Mucosa of rectum (tissue), 2 donors: ENCODE results near the gene TNS3.
"Not testable (repeated sequence)": the region's sequence is repeated elsewhere in the genome, so short reads cannot be mapped to it uniquely, and the experiment has no call there.

Experiments used
- H3K27ac ChIP-seq, 2 donors: one replicate each; pipeline ENCODE4 v1.7.0; 2013; ENCODE audit warnings: inconsistent platforms in 2 of 2, low read depth in 2 of 2, low read length in 2 of 2
- H3K27me3 ChIP-seq, 2 donors: one replicate each; pipeline ENCODE4 v1.7.0; 2013; ENCODE audit warnings: low read length in 2 of 2; ENCODE audit not compliant: control insufficient read depth in 2 of 2, insufficient read depth in 2 of 2
- H3K36me3 ChIP-seq, 2 donors: one replicate each; pipeline ENCODE4 v1.7.0; 2013; ENCODE audit warnings: low read length in 2 of 2; ENCODE audit not compliant: control insufficient read depth in 2 of 2, insufficient read depth in 2 of 2
- H3K4me1 ChIP-seq, 2 donors: one replicate each; pipeline ENCODE4 v1.7.0; 2013; ENCODE audit warnings: low read length in 2 of 2, mild to moderate bottlenecking in 1 of 2; ENCODE audit not compliant: control insufficient read depth in 2 of 2, insufficient read depth in 2 of 2
- H3K4me3 ChIP-seq, 2 donors: one replicate each; pipeline ENCODE4 v1.7.0; 2013; ENCODE audit warnings: low read length in 2 of 2
- H3K9ac ChIP-seq, 2 donors: one replicate each; pipeline ENCODE4 v1.7.0; 2013; ENCODE audit warnings: low read length in 2 of 2, low read depth in 1 of 2, mild to moderate bottlenecking in 1 of 2
- H3K9me3 ChIP-seq, 2 donors: one replicate each; pipeline ENCODE4 v1.7.0; 2013; ENCODE audit warnings: low read length in 2 of 2; ENCODE audit not compliant: control insufficient read depth in 2 of 2
- donor health status: healthy.
- donor health status: Normal muscosa, but diverticular disease.

TNS3 gene

DNA sequence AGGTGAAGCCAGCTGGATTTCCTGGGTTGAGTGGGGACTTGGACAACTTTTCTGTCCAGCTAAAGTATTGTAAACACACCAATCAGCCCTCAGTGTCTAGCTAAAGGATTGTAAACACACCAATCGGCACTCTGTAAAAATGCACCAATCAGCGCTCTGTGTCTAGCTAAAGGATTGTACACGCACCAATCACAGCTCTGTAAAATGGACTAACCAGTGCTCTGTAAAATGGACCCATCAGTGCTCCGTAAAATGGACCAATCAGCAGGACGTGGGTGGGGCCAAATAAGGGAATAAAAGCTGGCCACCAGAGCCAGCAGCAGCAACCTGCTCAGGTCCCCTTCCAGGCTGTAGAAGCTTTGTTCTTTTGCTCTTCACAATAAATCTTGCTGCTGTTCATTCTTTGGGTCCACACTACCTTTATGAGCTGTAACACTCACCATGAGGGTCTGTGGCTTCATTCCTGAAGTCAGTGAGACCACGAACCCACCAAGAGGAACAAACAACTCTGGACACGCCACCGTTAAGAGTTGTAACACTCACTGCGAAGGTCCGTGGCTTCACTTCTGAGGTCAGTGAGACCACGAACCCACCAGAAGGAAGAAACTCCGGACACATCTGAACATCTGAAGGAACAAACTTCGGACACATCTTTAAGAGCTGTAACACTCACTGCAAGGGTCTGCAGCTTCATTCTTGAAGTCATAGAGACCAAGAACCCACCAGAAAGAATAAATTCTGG is 21.8 kb upstream of the TNS3 start:
- H3K9ac ChIP-seq, H3K27me3 ChIP-seq, H3K27ac ChIP-seq, H3K9me3 ChIP-seq, H3K36me3 ChIP-seq, H3K4me3 ChIP-seq: not testable (repeated sequence)
- H3K4me1 ChIP-seq: peaks cover 12 to 20% of the 10 kb centered on the region in 2 donors

DNA sequence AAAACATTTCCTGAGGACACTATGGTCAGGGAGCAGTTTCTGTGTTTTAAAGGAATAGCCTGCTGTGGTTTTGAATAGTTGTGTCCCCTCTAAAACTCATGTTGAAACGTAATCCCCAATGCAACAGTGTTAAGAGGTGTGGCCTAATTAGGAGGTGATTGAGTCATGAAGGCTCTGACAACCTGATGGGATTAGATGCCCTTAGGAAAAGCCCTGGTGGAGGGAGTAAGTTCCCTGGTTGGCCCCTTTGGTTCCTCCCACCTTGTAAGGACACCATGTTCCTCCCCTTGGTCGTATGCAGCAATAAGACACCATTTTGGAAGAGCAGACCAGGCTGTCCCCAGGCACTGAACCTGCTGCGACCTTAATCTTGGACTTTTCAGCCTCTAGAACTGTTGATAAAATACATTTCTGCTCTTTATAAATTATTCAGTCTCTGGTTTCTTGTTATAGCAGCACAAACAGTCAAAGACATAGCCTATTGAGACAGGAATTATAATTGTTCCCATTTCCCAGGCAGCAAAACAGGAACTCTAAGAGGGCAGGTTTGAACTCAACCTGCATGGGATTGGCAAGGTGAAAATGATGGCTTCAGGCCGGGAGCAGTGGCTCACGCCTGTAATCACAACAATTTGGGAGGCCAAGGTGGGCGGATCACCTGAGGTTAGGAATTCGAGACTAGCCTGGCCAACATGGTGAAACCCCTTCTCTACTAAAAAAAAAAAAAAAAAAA is 20.5 kb upstream of the TNS3 start:
- no peak overlapping the region for H3K9ac ChIP-seq
- H3K4me3 ChIP-seq: no peak overlapping the region
- H3K27me3 ChIP-seq: no peaks in the 10 kb centered on the region
- no peak overlapping the region for H3K27ac ChIP-seq
- peaks cover 12 to 20% of the 10 kb centered on the region in 2 donors for H3K4me1 ChIP-seq
- H3K9me3 ChIP-seq: peaks cover under 1 to 1% of the 10 kb centered on the region in 2 donors
- no peaks in the 10 kb centered on the region for H3K36me3 ChIP-seq

DNA sequence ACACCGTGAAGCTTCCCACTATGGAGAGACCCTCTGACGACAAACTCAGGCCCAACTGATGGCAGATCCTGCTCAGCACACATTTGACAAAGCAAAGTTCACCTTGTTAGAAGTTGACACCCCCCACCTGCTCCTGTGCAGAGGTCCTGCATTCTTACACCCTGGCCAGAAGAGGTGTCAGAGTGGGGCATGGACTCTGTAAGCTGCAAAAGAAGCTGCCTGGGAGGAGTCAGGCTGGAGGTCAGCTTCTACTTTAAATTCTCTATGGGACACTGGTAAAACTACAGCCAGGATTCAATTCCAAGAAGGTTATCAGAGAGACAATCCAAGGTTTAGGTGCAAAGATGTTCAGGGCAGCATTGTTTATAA is 20.0 kb upstream of the TNS3 start:
- Histone ChIP-seq H3K27ac (no peak overlapping the region), H3K9ac (no peak overlapping the region), H3K4me1 (peaks cover 12 to 20% of the 10 kb centered on the region in 2 donors), H3K4me3 (no peak overlapping the region), H3K9me3 (peaks cover 2 to 5% of the 10 kb centered on the region in 2 donors), H3K27me3 (no peaks in the 10 kb centered on the region), H3K36me3 (no peaks in the 10 kb centered on the region)

DNA sequence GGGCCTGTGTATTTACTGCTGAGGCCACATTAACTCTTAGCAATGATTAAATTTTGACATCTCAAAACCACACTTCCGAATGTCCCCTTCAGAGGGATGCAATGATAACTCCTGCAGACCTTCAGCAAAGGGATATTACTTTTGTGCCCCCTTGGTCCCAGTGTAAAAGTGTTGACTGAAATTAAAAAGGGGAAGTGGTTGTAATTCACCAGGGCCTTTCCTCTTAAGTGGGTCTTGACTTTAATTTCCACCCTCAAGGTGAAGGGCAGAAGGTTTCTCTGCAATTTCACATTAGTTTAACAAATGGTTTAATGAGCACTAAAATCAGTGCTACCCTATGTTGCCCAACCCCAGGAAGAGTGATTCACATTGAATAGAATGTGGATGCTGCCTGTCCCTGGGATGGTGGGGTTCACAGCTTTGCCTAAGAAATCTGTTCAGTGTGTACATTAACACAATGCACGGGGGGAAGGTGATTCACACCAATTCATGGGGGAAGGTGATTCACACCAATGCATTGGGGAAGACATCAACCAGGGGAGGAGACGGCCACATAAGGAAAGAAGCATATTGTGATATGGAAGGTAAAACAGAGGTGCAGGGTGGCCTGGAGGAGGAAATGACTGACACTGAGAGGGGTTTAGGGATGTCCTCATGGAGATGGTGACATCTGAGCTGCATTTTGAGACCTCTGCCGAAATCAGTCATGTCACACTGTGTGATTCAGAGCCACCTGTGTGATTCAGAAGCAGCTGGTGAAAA is 19.4 kb upstream of the TNS3 start:
- Histone ChIP-seq H3K9ac (peak overlapping the region in 1 of 2 donors; percentile 26), H3K9me3 (peaks cover 2 to 8% of the 10 kb centered on the region in 2 donors), H3K36me3 (no peaks in the 10 kb centered on the region), H3K4me1 (peaks cover 12 to 20% of the 10 kb centered on the region in 2 donors), H3K27ac (no peak overlapping the region), H3K27me3 (no peaks in the 10 kb centered on the region), H3K4me3 (no peak overlapping the region)

DNA sequence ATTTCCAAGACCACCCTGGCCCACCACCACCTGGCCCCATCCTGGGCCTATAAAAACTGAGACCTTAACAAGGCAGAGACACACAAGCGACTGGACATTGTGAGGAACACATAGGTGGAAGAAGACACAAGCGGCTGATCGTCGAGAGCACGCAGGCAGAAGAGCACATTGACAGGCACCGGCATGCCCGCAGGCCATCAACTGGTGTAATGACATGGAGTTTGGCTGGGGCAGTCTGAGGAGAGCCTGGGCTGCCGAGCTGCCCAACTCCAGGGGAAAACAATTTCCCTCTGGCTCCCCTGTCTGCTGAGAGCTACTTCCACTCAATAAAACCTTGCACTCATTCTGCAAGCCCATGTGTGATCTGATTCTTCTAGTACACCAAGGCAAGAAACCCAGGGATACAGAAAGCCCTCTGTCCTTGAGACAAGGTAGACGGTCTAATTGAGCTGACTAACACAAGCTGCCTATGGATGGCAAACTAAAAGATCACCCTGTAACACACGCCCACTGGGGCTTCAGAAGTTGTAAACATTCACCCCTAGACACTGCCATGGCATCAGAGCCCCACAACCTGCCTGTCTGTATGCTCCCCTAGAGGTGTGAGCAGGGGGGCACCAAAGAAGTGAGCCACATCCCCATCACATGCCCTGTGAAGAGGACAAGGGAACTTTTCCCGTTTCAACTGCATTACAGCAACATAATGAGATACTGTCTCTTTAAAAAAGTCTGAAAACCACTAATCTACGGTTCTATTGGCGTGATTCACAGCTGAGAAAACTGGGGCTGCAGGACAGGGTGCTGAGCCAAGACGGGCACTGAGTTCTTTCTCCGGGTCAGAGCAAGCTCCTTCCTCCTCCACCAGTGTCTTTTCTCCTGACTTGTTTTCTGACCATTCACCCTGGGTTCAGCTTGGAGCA is 18.5 kb upstream of the TNS3 start:
- no peaks in the 10 kb centered on the region for H3K36me3 ChIP-seq
- peaks cover 2 to 8% of the 10 kb centered on the region in 2 donors for H3K9me3 ChIP-seq
- peak overlapping the region in 1 of 2 donors; percentile 26 for H3K9ac ChIP-seq
- no peak overlapping the region for H3K4me3 ChIP-seq
- H3K27me3 ChIP-seq: no peaks in the 10 kb centered on the region
- H3K27ac ChIP-seq: no peak overlapping the region
- peaks cover 12 to 20% of the 10 kb centered on the region in 2 donors for H3K4me1 ChIP-seq

DNA sequence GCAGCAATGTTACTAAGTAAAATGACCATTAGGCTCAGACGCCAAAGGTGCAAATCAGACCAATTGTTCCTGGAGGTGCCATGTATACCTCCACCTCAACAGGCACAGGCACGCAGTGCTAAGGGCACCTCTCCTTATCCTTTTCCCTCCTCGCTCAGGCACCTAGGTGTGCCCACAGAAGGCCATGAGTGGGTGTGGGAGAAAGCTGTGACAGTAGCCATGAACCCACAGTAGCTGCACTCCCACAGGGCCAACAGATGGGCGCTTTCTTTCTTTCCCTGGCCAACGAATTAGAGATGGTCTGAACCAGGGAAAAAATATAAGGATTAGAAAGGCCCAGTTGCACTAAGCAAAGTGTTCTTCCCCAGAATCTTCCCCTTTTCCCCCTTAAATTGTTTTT is 15.5 kb upstream of the TNS3 start:
- H3K9ac ChIP-seq: no peak overlapping the region
- H3K27me3 ChIP-seq: no peaks in the 10 kb centered on the region
- H3K4me3 ChIP-seq: no peak overlapping the region
- H3K27ac ChIP-seq: no peak overlapping the region
- H3K4me1 ChIP-seq: peaks cover 4 to 10% of the 10 kb centered on the region in 2 donors
- no peaks in the 10 kb centered on the region for H3K36me3 ChIP-seq
- H3K9me3 ChIP-seq: peaks cover 2 to 8% of the 10 kb centered on the region in 2 donors

DNA sequence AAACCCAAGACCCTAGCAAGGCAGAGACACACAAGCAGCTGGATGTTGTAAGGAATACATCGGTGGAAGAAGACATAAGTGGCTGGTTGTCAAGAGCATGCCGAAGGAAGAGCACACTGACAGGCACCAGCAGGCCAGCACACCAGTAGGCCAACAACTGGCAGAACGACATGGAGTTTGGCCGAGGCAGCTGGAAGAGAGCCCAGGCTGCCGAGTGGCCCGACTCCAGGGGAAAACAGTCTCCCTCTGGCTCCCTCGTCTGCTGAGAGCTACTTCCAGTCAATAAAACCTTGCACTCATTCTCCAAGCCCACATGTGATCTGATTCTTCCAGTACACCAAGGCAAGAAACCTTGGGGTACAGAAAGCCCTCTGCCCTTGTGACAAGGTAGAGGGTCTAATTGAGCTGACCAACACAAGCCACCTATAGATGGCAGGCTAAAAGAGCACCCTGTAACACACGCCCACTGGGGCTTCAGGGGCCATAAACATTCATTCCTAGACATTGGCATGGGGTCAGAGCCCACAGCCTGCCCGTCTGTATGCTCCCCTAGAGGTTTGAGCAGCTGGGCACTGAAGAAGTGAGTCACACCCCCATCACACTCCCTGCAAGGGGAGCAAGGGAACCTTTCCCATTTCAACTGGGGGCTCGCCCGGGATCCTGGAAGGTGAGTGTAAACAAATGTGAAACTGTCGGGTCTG is 14.7 kb upstream of the TNS3 start:
- peaks cover 4 to 10% of the 10 kb centered on the region in 2 donors for H3K4me1 ChIP-seq
- no peaks in the 10 kb centered on the region for H3K36me3 ChIP-seq
- H3K9me3 ChIP-seq: peaks cover 2 to 8% of the 10 kb centered on the region in 2 donors
- no peak overlapping the region for H3K4me3 ChIP-seq
- H3K9ac ChIP-seq: no peak overlapping the region
- no peak overlapping the region for H3K27ac ChIP-seq
- H3K27me3 ChIP-seq: no peaks in the 10 kb centered on the region

DNA sequence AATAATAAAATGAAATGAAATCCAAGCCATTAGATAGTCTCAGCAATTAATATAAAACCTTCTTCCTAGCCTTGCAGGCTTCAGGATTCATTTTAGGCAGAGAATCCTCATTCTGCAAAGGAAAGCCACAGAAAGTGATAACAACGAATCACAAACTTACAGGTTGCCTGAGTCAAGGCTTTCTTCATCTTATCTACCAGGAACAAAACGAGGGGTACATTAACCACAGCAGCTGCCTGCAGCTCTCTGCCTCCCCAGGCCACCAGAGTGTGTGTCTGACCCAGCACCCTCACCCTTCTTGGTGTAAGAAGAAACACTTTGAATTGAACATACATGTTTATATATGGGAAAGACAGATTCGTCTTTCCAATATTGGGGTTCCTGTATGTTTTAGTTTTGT is 12.5 kb upstream of the TNS3 start:
- H3K27me3 ChIP-seq: no peaks in the 10 kb centered on the region
- H3K4me1 ChIP-seq: no peaks in the 10 kb centered on the region
- H3K9me3 ChIP-seq: peaks cover 2 to 8% of the 10 kb centered on the region in 2 donors
- H3K4me3 ChIP-seq: no peak overlapping the region
- no peaks in the 10 kb centered on the region for H3K36me3 ChIP-seq
- no peak overlapping the region for H3K27ac ChIP-seq
- H3K9ac ChIP-seq: no peak overlapping the region
